NB4 (cell line): ENCODE results near the gene TAF5L.

Experiments
- DNase-seq: peaks from one replicate; pipeline ENCODE4 v3.0.0; 2010; ENCODE audit warnings: low read depth
- H3K4me3 ChIP-seq: one replicate; pipeline ENCODE4 v1.5.1; 2011; ENCODE audit warnings: mild to moderate bottlenecking, low read depth, low read length, moderate library complexity
- MYC ChIP-seq: IDR thresholded peaks from 2 replicates; pipeline ENCODE4 v1.6.1; 2011; ENCODE audit warnings: low read depth, low read length
- POLR2A ChIP-seq: IDR thresholded peaks from 2 replicates; pipeline ENCODE4 v1.6.1; 2011; ENCODE audit warnings: mild to moderate bottlenecking; ENCODE audit not compliant: insufficient read length; ENCODE audit errors: extremely low read depth
- TF ChIP-seq, protein P1 (sequence below): IDR thresholded peaks from 2 replicates; pipeline ENCODE4 v1.6.1; 2011; ENCODE audit warnings: low read depth, low read length
- TF ChIP-seq, protein P2 (sequence below): IDR thresholded peaks from one replicate; pipeline ENCODE4 v1.5.1; 2012; ENCODE audit warnings: low read depth, low read length

TAF5L gene

DNA sequence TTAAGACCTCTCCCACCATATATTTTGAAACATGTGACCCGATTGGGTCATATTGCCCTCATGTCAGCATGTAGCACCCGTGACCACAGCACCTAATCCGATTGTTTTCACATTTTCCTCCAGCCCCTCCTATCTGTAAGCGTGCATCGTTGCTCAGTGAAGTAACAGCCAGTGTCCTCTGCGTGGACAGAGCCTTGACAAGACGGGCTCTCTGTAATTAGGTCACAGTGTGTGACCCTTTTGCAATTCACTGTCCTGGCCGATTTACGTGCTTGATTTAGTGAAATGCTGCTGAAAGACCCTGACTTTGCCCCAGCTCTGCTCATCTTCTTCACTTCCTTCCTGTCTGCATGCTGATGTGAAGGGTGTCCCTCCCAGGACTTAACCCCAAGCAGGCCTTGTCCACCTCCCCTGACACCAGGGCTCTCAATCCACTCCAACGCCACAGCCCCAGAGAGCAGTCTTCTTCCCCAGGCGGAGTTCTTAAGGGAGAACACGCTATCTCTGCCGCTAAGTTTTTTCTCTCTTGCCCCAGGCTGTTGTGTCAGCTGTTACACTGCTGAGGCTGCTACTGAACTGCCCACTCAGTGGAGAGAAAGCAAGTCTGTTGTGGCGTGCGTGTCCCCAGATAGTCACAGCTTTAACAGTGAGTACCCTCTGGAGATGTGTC is 19.5 kb upstream of the TAF5L start:
- no peak overlapping the region for H3K4me3 ChIP-seq
- TF ChIP-seq POLR2A (no peak), MYC (no peak)
- TF ChIP-seq, protein P1, sequence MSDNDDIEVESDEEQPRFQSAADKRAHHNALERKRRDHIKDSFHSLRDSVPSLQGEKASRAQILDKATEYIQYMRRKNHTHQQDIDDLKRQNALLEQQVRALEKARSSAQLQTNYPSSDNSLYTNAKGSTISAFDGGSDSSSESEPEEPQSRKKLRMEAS = no peak
- TF ChIP-seq, protein P2, sequence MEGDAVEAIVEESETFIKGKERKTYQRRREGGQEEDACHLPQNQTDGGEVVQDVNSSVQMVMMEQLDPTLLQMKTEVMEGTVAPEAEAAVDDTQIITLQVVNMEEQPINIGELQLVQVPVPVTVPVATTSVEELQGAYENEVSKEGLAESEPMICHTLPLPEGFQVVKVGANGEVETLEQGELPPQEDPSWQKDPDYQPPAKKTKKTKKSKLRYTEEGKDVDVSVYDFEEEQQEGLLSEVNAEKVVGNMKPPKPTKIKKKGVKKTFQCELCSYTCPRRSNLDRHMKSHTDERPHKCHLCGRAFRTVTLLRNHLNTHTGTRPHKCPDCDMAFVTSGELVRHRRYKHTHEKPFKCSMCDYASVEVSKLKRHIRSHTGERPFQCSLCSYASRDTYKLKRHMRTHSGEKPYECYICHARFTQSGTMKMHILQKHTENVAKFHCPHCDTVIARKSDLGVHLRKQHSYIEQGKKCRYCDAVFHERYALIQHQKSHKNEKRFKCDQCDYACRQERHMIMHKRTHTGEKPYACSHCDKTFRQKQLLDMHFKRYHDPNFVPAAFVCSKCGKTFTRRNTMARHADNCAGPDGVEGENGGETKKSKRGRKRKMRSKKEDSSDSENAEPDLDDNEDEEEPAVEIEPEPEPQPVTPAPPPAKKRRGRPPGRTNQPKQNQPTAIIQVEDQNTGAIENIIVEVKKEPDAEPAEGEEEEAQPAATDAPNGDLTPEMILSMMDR = no peak
- no peak for DNase-seq

DNA sequence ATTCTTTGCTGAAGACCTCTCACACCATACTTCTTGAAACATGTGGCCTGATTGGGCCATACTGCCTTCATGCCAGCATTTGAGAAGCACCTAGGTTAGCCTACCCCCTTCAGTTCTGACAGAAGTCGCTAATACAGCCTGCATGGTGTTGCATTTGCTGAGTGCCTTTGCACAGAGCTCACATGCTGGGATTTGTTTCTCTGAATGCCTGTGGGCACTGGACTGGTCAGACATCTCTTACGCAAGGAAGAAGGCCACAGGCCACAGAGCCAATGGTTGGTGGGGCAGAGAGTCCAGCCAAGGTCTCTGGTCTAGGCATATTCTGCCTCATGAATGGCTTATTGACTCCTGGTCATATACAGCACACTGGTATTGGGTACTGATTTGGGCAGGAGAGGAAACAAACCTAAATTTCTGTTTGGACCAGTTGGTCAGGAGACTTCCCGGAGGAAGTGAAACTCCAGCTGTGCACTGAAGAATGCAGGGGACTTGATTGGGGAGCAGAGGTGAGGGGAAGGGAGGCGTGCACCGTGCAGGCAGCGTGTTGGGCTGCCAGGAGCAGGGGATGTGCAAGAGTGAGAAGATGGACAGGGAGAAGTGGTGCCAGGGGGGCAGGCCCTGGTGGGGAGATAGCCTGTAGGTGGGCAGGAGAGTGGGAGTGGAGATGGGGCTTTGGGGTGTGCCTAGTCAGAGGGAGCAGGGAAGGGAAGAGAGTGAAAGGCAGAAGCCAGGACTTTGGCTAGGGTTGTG is 18.2 kb upstream of the TAF5L start:
- H3K4me3 ChIP-seq = no peak overlapping the region
- peak; percentile 25 for DNase-seq
- TF ChIP-seq, protein P1 = no peak
- TF ChIP-seq, protein P2 = no peak
- TF ChIP-seq POLR2A (no peak), MYC (no peak)

DNA sequence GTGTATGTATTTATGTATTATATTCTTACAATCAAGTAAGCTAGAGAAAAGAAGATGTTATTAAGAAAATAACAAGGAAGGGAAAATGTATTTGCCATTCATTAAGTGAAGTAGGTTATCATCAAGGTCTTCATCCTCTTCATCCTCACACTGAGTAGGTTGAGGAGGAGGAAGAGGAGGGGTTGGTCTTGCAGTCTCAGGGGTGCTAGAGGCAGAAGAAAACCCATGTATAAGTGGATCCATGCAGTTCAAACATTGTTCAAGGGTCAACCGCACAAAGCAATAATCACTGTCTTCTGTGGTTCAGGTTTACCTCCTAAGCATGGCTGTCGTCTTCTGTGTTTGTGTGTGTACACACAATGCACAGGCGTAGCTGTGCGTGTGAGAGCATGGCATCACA is 17.0 kb upstream of the TAF5L start:
- H3K4me3 ChIP-seq = no peak overlapping the region
- no peak for DNase-seq
- TF ChIP-seq, protein P2 = no peak
- TF ChIP-seq POLR2A (no peak), MYC (no peak)
- TF ChIP-seq, protein P1 = no peak

DNA sequence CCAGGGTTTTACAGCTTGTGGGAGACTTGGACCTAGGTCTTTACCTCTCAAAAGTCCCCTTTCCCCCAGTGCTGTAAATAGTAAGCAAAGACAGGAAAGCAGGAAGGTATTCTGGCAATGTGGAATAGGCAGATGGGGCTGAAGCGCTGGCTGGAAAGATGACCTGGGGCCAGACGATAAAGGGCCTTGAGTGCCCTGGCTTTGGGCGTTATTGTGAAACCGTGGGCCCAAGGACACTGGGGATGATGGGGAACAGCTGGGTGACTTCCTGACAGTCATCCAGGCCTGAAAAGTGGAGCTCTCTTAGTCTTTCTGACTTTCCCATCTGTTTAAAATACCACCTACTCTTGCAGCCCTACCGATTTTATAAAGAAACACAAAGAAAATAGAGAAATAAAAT is 16.5 kb upstream of the TAF5L start:
- H3K4me3 ChIP-seq = no peak overlapping the region
- TF ChIP-seq, protein P1 = no peak
- TF ChIP-seq MYC (no peak), POLR2A (no peak)
- TF ChIP-seq, protein P2 = no peak
- no peak for DNase-seq

DNA sequence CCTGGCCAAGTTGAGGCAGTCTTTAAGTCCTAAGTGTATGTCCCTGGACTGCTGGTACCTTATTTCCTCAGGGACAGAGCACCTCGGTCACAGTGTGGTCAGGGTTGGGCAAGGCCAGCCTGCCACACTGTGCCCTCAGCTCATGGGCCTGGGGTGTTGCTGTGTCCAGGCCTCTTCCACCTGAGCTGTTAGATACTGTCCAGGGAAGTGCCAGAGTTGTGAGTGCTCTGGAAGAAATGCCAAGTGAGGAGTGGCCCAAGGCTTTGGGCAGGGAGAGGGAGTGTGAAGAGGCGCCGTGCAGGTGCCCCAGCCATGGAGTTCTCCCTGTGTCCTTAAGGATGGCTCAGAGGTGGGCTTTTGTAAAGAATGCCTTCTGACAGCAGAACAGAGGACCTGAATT is 15.4 kb upstream of the TAF5L start:
- no peak for DNase-seq
- TF ChIP-seq, protein P2 = no peak
- TF ChIP-seq MYC = no peak
- no peak for TF ChIP-seq POLR2A
- TF ChIP-seq, protein P1 = no peak
- no peak overlapping the region for H3K4me3 ChIP-seq
